ENCODE results near the gene CRISPLD2.

CRISPLD2 gene

DNA sequence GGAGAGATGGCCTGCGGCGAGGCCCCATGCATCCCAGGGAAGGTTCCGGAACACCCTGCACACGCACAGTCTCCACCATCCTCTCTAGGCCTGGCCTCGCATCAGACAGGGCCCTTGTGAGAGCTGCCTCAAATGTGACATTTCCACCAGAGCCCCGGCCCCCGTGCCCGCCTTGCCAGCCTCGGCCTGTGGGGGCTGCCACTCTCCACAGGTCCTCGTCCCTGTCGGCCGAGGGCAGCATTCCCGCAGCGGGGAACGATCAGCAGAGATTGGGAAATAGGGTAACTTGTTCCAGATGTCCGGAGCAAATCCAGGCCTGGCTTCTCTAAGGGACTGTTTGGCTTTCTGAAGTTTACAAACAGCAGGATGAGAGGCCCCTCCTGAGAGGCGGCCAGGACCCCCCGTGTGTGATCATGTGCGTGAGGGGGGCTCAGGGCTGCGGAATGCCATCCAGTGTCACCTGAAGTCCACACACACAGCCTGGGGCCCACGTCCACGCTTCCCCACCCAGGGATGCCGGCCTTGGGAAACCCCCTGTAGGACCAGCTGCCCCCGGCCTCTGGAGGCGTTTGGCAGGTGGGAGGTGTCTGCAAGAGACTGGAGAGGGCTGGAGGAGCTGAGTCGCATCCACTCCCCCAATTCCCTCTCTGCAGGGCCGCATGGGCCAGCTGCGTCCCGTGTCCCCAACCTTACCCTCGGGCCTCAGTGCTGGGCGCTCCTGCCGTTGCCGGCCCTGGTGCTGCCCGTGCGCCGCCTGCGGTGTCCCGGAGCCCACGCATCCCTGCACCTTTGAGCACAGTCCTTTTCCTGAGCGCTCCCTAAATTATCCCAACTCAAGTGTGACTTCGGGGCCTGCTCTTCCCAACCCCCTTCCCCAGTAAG, 121.1 kb downstream of the CRISPLD2 start:
- DNase-seq, result no peak

DNA sequence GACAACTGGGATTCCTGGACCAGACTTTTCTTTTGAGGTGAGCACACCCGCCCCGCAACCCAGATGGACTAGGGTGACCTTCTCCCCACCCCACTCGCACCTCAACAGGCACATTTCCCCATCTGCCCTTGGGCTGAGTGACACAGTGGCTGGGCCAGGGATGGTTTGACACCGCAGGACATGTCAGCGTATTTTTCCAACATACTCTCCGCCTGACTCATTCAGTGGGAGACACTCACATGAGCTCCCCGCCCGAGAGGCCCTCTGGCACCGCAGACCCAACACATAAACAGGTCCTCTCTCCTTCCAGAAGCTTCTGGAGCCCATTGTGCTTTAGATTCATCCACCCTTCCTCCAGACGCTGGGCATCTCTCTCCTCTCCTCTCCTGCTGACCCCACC, 122.1 kb downstream of the CRISPLD2 start:
- no peak for DNase-seq

GRCh38 chr16:84942786-84943185, 123.0 kb downstream of the CRISPLD2 start:
- DNase-seq, result no peak

- no peak for DNase-seq
Observed at GRCh38 chr16:84943620-84944019, 123.8 kb downstream of the CRISPLD2 start.

- no peak for DNase-seq
Observed at GRCh38 chr16:84947022-84947421, 127.2 kb downstream of the CRISPLD2 start.

GRCh38 chr16:84947996-84948850, 128.4 kb downstream of the CRISPLD2 start:
- no peak for DNase-seq

DNA sequence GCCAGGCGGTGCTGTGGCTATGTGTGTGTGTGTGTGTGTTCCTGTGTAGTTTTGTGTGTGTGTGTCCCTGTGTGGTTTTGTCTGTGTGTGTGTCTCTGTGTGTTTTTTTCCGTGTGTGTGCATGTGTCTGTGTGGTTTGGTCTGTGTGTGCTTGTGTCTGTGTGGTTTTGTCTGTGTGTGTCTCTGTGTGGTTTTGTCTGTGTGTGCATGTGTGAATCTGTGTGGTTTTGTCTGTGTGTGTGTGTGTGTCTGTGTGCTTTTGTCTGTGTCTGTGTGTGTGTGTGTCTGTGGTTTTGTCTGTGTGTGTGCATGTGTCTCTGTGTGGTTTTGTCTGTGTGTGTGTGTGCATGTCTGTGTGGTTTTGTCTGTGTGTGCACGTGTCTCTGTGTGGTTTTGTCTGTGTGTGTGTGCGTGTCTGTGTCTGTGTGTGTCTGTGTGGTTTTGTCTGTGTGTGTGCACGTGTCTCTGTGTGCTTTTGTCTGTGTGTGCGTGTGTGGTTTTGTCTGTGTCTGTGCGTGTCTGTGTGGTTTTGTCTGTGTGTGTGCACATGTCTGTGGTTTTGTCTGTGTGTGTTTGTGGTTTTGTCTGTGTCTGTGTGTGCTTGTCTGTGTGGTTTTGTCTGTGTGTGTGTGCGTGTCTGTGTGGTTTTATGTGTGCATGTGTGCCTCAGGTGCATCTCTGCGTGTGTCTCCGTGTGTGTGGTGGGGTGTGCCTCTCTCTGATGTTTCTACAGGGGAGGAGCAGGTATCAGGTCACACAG, 129.2 kb downstream of the CRISPLD2 start:
- DNase-seq, result no peak

DNA sequence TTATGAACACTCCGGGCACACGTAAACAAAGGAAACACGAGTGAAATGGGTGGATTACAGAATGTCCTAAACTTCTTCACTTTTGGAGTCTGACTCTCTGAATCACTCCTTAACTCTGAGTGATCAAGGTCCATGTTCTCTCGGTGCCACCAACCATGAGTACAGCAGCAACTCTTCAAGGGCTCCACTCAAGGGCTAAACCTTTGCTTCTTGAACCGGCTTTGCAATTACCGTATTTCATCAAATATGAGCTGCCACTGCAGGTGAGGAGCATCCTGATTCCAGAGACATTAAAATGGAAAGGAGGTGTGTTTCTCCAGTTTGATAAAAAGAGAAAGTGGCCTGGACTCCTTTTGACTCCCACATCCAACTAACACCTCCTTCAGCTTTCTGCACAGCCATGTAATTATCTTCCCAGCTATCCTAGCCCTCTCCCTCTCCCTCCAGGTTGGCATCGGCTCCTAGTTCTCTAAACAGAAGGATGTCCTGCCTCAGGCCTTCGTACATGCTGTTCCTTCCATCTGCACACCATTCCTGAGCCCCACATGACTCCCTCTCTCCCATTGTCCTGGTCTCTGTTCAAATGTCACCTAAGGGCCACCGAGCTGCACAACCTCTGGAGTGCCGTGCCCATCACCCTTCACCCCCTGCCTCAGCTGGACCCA, 130.1 kb downstream of the CRISPLD2 start:
- DNase-seq, result no peak

DNA sequence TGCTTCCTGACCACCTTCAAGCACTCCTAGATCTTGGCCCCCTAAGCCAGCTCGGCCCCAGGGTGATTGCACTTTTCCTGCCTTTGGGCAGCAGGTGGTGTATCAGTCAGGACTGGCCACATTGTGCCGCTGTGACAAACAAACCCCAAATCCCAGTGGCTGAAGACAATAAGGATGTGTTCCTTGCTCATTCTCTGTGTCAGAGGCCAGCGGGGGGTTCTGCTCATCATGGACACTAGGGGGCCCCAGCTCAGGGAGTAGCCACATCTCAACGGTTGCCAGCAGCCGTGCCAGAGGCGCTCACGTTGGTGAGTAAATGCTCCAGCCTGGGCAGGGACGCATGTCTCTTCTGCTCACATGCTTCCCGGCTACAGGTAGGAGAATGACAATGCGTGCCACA, 131.1 kb downstream of the CRISPLD2 start:
- peak; percentile 48 for DNase-seq

DNA sequence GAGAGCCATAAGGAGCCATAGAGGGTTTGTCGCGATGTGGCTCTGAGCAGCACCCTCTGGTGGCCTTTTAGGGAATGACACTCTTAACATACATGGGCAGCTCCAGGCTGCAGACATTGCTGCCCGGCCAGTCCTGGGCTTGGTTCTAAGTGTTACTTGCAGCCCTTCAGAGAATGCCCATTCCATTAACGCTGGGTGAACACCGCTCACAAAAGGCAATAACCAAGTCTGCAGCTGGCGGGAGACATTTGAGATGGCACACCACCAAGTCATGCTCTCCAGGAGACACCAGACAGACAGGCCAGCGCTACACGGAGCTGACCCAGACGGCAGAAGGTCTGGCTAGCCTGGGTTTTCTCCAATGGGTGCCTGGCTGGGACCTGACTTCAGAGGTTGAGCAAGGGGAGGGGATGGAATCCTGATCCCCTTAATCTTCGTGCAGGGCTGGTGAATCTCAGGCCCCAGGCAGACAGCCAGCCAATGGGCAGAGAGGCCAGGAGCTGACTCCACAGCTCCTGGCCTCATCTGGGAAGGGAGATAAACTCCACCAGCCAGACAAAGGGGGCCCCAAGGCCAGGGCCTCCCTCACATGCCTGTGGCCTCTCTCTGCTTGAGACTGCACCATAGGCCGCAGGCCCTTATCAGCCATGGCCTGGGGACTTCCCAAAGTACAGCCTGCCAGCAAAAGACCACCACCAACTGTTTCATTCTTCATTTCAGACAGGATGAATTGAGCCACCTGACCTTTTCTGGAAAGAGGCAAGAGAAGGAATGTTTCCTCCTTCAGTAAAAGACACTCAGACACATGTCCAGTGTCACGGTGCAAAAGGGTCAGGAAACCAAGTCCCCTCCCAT, 132.8 kb downstream of the CRISPLD2 start:
- peak; percentile 80 for DNase-seq

DNA sequence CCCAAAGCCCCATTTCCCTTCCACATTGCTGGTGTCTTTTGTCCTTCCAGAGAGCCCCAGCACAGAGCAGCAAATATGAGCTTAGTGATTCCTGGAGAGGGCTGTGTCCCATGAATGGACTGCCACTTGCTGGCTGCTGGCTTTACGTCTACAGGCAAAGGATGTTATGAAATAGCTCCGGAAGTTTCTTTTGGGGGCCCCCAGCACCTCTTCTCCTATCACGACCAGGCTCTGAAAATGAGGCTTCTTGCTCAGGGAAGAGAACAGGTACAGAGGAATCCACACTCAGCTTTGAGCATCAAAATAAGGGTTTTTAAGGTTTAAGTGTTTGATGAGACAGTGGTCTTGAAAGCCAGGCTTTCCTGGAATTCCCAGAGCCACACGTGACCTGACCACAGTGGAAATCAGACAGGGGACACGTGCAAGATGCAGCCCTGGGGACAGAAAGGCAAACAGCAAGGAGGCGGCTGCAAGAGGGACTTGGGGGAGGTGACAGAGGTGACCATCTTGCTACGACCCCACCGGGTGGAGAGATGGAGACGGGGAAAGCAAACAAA, 133.5 kb downstream of the CRISPLD2 start:
- no peak for DNase-seq

- DNase-seq, result no peak
Observed at GRCh38 chr16:84955427-84955826, 135.6 kb downstream of the CRISPLD2 start.

DNA sequence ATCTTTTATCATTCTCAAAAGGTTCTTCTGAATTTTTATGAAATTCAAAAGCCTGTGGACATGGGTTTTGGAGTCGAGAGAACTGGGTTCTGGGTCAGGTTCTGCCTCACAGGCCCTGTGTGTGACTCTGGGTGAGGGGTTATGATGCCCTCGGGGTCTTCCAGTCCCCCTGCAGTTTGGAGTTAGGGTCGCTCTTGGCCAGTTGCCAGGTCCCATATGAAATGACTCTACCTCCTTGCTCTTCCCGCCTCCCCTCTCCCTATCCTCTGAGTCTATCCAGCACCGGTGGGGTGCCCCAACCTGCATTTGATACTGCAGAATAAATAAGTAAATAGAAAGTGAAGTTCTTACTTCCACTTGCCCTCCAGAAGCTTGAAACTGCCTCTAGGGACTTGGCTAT, 137.4 kb downstream of the CRISPLD2 start:
- DNase-seq, result no peak

- no peak for DNase-seq
Observed at GRCh38 chr16:84957792-84958191, 138.0 kb downstream of the CRISPLD2 start.
